Panc1 (cell line): ENCODE measurements around the gene DNM3. TPM values are rescaled to one million over a fixed set of nuclear protein-coding genes. Genes with fewer than 3 reads are reported as not detected.

Experiments
- ATAC-seq: fragments of 200-7000 bp; cut with Tn5 transposase; 2 replicates; pipeline ENCODE4 v1.9.1; 2020; ENCODE audit warnings: mild to moderate bottlenecking, moderate library complexity
- BruUV-seq: library from RNA; stranded (reverse); fragments of 400-500 nt; replicated peaks from 2 replicates; lab custom pipeline; 2021; lab: Mats Ljungman, UMichigan
- CTCF ChIA-PET: fragments of 300-600 bp; sonication (Branson Sonifier 250); formaldehyde crosslinking; loops from one replicate; lab custom pipeline; 2022; ENCODE audit warnings: antibody characterized with exemption; lab: Charles Lee
- POLR2A ChIA-PET: fragments of 300-600 bp; sonication (Branson Sonifier 250); formaldehyde crosslinking; loops from one replicate; lab custom pipeline; 2022; ENCODE audit warnings: antibody characterized with exemption; lab: Charles Lee
- DNase-seq: peaks from one replicate; pipeline ENCODE4 v3.0.0-alpha.2; 2010; ENCODE audit warnings: low read depth, low spot score
- H3K27ac ChIP-seq: 2 replicates; pipeline ENCODE4 v1.5.1; 2011; ENCODE audit warnings: mild to moderate bottlenecking, low read length, inconsistent platforms
- H3K27me3 ChIP-seq: fragments of 200-500 bp; sonication (Bioruptor generic); 2 replicates; pipeline ENCODE4 v1.6.0; 2014; ENCODE audit warnings: low read length, inconsistent platforms; ENCODE audit not compliant: control insufficient read depth, insufficient read depth
- H3K36me3 ChIP-seq: fragments of 200-500 bp; sonication (Bioruptor generic); 2 replicates; pipeline ENCODE4 v1.5.1; 2014; ENCODE audit warnings: inconsistent platforms, mild to moderate bottlenecking, low read length, moderate library complexity; ENCODE audit not compliant: control insufficient read depth, insufficient read depth
- H3K4me1 ChIP-seq: 2 replicates; pipeline ENCODE4 v1.5.1; 2011; ENCODE audit warnings: inconsistent platforms, mild to moderate bottlenecking, low read length, moderate library complexity; ENCODE audit not compliant: control insufficient read depth, insufficient read depth
- H3K4me3 ChIP-seq, 2 experiments: 2 replicates each; pipeline ENCODE4 v1.5.1; 2011 to 2012; ENCODE audit warnings: low read depth in 2 of 2, low read length in 2 of 2, mild to moderate bottlenecking in 2 of 2, inconsistent platforms in 1 of 2, moderate library complexity in 1 of 2
- H3K9me3 ChIP-seq: fragments of 200-500 bp; sonication (Bioruptor generic); 2 replicates; pipeline ENCODE4 v1.5.1; 2014; ENCODE audit warnings: low read depth, mild to moderate bottlenecking, inconsistent platforms, low read length, moderate library complexity; ENCODE audit not compliant: control insufficient read depth, insufficient read depth
- CTCF ChIP-seq: fragments of 450-650 bp; IDR thresholded peaks from 2 replicates; pipeline ENCODE4 v1.5.1; 2017; ENCODE audit warnings: mild to moderate bottlenecking
- POLR2AphosphoS5 ChIP-seq: IDR thresholded peaks from 2 replicates; pipeline ENCODE4 v1.6.1; 2012; ENCODE audit warnings: mild to moderate bottlenecking, low read depth, low read length, moderate library complexity
- REST ChIP-seq, 2 experiments: IDR thresholded peaks; 2 replicates each; pipeline ENCODE4 v1.6.1; 2011 to 2012; ENCODE audit warnings: low read depth in 2 of 2, control low read depth in 1 of 2, low read length in 1 of 2, mild to moderate bottlenecking in 1 of 2, moderate library complexity in 1 of 2; ENCODE audit not compliant: insufficient read depth in 1 of 2
- SIN3A ChIP-seq: IDR thresholded peaks from 2 replicates; pipeline ENCODE4 v1.6.1; 2012; ENCODE audit warnings: low read depth, mild to moderate bottlenecking, low read length, moderate library complexity, borderline replicate concordance; ENCODE audit not compliant: insufficient read depth
- TCF7L2 ChIP-seq: IDR thresholded peaks from 2 replicates; pipeline ENCODE4 v1.6.1; 2011; ENCODE audit warnings: mild to moderate bottlenecking, low read depth, low read length, inconsistent platforms
- in situ Hi-C: cut with HindIII; loops from 2 replicates; pipeline ENCODE4 v1.10.0; 2016; ENCODE audit warnings: low sequenced_read_pairs, low pct_unique_long_range_greater_than_20kb
- intact Hi-C: fragments of 100-400 bp; cut with micrococcal nuclease; formaldehyde crosslinking; loops from one replicate; pipeline ENCODE4 v1.10.0; 2022; ENCODE audit not compliant: unreplicated experiment
- total RNA-seq: library from RNA; stranded (reverse); gene quantifications from one replicate; pipeline ENCODE4 v1.2.1, GENCODE V29; 2021; ENCODE audit not compliant: unreplicated experiment

Gene DNM3
- total RNA-seq, 1 experiment from 2014 or later = 0.46 TPM

DNA sequence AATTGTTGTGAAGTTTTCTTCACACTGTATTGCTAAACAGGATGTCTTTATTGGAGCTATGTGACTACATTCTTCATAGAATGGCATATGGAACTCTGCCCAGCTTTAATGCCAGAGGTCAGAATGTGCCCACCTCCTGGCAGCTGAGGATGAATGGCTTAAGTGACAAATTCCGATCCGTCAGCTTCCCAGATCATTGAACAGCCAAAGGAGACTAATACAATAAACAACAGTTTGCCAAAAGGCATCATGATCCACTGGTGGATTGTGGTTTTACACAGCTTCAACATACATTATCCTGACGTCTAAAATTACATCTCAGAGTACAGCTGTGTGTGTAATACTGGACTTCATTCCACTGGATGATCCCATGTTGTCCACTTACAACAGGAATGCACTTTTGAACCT lies 510.5 kb downstream of the DNM3 start:
- Histone ChIP-seq H3K4me3 (no peak overlapping the region), H3K9me3 (peaks cover 35% of the 10 kb centered on the region), H3K4me1 (peaks cover 11% of the 10 kb centered on the region; the same call in 1 of the 2 replicates), H3K27me3 (no peaks in the 10 kb centered on the region), H3K36me3 (no peaks in the 10 kb centered on the region), H3K27ac (peak overlapping the region; percentile 100)
- ATAC-seq (peak; percentile 70), DNase-seq (no peak)
- in situ Hi-C loops = no loop called here
- BruUV-seq = no TSS peak
- TF ChIP-seq SIN3A = no peak
- no peak for TF ChIP-seq REST (IDR thresholded peaks at IDR 0.05; ENCODE audit: insufficient read depth in 1 of 2, low read depth in 2 of 2, low read length in 1 of 2)
- no peak for TF ChIP-seq CTCF
- TF ChIP-seq POLR2AphosphoS5 = no peak
- no peak for TF ChIP-seq TCF7L2
- intact Hi-C loops = no loop called here
- CTCF ChIA-PET = no interaction called here
- POLR2A ChIA-PET = no interaction called here

- TF ChIP-seq CTCF (no peak), REST (IDR thresholded peaks at IDR 0.05; ENCODE audit: insufficient read depth in 1 of 2, low read depth in 2 of 2, low read length in 1 of 2) (no peak), SIN3A (no peak), POLR2AphosphoS5 (no peak), TCF7L2 (no peak)
- CTCF ChIA-PET = no interaction called here
- Histone ChIP-seq H3K4me1 (peaks cover 14% of the 10 kb centered on the region; the same call in 1 of the 2 replicates), H3K9me3 (peaks cover 29% of the 10 kb centered on the region), H3K4me3 (no peak overlapping the region), H3K36me3 (no peaks in the 10 kb centered on the region), H3K27ac (peak overlapping the region; percentile 100), H3K27me3 (no peaks in the 10 kb centered on the region)
- intact Hi-C loops = no loop called here
- POLR2A ChIA-PET = no interaction called here
- no TSS peak for BruUV-seq
- in situ Hi-C loops = no loop called here
- ATAC-seq = peak; percentile 70; the same call in 1 of the 2 replicates
- DNase-seq = peak; percentile 55
Observed at GRCh38 chr1:172352435-172352834, 511.1 kb downstream of the DNM3 start.
